ENCODE measurements around the gene OGDHL.
"Not testable (repeated sequence)": the region's sequence is repeated elsewhere in the genome, so short reads cannot be mapped to it uniquely, and the experiment has no call there.

Gene OGDHL

DNA sequence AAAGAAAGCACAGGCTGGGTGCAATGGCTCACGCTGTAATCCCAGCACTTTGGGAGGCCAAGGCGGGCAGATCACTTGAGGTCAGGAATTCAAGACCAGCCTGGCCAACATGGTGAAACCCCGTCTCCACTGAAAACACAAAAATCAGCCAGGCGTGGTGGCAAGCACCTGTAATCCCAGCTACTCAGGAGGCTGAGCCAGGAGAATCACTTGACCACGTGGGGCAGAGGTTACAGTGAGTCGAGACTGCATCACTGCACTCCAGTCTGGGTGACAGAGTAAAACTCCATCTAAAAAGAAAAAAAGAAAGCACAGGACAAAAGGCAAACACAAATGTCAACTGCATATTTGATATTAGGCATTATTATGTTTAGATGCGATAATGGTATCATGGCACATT, 7.2 kb downstream of the OGDHL start:
- not testable (repeated sequence) for DNase-seq

- DNase-seq, result no peak
Observed at GRCh38 chr10:49752584-49752983, 9.5 kb downstream of the OGDHL start.

- no peak for DNase-seq
Observed at GRCh38 chr10:49751636-49752510, 10.2 kb downstream of the OGDHL start.

- no peak for DNase-seq
Observed at GRCh38 chr10:49751216-49751615, 10.9 kb downstream of the OGDHL start.

DNA sequence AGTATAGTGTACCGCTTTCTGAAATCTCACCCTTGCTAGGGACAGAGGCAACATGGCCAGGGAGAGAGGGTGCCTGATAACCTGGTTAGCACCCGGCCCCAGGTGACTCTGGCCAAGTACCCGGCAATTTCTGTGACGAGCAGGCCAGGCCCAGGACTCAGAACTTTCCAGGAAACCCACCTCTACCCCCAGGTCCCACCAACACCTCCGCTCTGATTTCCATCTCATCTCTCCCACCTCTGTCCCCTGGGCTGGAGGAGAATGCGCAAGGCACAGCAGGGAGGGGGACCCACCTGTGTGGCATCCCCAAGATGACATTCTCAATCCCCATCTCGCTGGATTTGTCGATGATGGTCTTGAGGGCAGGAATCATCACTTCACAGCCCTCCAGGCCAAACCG, 11.6 kb downstream of the OGDHL start:
- no peak for DNase-seq

- DNase-seq, result no peak
Observed at GRCh38 chr10:49749556-49750491, 12.3 kb downstream of the OGDHL start.

- no peak for DNase-seq
Observed at GRCh38 chr10:49749144-49749543, 13.0 kb downstream of the OGDHL start.

- DNase-seq, result no peak
Observed at GRCh38 chr10:49748006-49748405, 14.1 kb downstream of the OGDHL start.

GRCh38 chr10:49747303-49747646, 14.8 kb downstream of the OGDHL start:
- DNase-seq, result no peak

- DNase-seq, result no peak
Observed at GRCh38 chr10:49746626-49747302, 15.4 kb downstream of the OGDHL start.

DNA sequence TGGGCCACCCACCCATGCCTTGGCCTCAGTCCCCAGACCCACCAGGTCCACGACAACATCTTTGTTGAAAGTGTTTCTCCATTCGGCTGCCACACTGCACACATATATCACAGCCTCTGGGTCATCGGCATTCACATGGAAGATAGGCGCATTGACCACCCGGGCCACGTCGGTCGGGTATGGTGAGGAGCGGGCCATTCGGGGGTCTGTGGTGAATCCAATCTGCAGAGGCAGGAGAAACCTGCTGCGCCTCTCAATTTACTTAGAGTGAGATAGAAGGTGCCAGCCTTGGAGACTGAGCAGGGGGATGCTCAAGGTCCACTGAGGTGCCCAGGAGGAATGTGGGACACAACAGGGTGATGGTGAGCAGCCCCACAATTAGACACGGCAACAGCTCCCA, 16.4 kb downstream of the OGDHL start:
- DNase-seq, result no peak

GRCh38 chr10:49744924-49745605, 17.1 kb downstream of the OGDHL start:
- no peak for DNase-seq

DNA sequence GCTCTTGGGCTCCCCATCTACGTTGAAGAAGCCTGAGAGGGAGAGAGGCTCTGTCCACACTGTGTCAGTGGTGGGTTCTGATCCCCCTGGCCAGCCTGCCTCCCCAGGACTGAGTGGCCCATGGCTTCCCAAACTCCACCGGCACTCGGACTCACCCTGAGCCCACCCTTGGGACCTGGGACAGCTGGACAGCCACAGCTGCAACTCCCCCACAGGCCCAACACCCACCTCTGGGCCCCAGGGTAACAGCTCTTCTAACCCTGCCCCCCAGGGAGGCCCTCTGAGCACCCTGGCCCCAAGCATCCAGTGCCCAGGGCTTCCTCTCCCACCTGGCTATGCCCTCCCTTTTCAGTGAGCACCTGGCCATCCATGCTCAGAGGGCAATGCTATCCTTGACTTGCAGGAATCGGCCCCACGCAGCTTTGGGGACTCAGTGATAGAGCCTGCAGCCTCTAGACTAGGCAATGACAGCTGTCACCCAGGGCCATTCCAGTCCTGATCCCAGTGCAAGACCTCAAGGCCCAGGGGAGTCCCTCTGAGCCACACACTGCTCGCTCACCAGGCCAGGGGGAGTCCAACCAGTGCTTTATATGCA, 17.9 kb downstream of the OGDHL start:
- no peak for DNase-seq

- DNase-seq, result no peak
Observed at GRCh38 chr10:49743464-49744075, 18.6 kb downstream of the OGDHL start.

- no peak for DNase-seq
Observed at GRCh38 chr10:49742683-49743463, 19.2 kb downstream of the OGDHL start.

- no peak for DNase-seq
Observed at GRCh38 chr10:49741108-49741995, 20.8 kb downstream of the OGDHL start.

DNA sequence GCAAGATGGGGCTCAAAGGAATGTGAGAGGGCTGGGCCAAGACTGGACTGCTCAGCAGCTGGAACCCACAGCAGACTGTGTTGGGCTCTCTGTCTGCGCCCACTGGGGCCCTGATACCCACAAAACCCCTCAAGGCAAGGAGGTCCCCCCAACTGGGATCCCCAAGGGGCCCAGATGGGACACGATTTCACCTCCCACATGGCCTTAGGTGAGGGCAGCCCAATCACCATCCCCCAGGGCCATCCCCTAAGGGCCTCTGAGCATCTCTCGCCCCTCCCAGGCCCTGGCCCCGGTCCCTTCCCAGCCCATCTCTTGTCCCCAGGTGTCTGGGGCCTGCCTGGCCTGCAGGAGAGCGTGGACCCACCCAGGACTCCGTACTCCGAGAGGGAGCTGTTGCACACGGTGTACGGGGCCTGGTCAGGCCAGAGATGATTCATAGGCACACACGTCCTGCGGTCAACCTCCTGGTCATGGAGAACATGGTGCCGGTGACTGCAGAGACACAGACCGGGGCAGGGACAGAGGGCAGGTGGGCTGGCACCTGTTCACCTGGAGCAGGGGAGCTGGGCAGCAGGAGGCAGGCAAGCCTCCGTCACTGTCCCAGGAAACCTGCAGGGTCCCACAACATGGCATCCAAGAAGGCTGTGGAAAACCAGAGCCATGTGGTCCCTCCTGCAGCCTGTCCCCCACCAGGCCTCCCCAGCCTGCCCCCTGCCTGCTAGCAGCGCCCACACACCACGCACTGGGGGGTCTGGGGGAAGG, 21.6 kb downstream of the OGDHL start:
- DNase-seq, result no peak

DNA sequence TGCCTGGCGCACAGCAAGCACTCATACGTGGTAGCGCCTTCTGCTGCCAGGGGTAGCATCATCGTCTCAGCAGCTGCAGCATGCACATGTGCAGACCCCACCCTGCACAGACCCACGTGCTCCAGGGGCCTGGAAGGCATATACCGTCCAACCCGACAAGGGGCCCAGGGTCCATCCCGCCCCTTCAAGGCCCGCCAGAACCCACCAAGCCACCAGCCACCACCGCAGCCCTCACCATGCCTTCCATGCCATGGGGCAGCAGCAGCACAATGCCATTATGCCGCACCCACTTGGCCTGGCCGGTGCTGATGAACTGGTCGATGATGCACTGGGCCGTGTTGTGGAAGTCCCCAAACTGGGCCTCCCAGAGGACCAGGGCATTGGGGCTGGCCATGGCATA, 22.7 kb downstream of the OGDHL start:
- DNase-seq, result no peak
